Caco-2 (cell line): ENCODE results near the gene TEDDM1. TPM values are rescaled to one million over a fixed set of nuclear protein-coding genes. Genes with fewer than 3 reads are reported as not detected.

ENCODE experiments used
- BruUV-seq: library from RNA; stranded (reverse); fragments of 400-500 nt; replicated peaks from 2 replicates; lab custom pipeline; 2021; lab: Mats Ljungman, UMichigan
- CTCF ChIA-PET: fragments of 300-600 bp; sonication (Branson Sonifier 250); formaldehyde crosslinking; loops from one replicate; lab custom pipeline; 2022; ENCODE audit warnings: antibody characterized with exemption; lab: Charles Lee
- POLR2A ChIA-PET: fragments of 300-600 bp; sonication (Branson Sonifier 250); formaldehyde crosslinking; loops from one replicate; lab custom pipeline; 2022; ENCODE audit warnings: antibody characterized with exemption; lab: Charles Lee
- DNase-seq, 2 experiments: peaks; one replicate each; pipeline versions ENCODE4 v3.0.0 to v3.0.0-alpha.2; 2020 to 2022
- H3K27me3 ChIP-seq: replicated peaks from 2 replicates; pipeline ENCODE4 v1.6.0; 2011; ENCODE audit warnings: low read length; ENCODE audit not compliant: control insufficient read depth, insufficient read depth
- H3K36me3 ChIP-seq: 2 replicates; pipeline ENCODE4 v1.5.1; 2011; ENCODE audit warnings: low read length; ENCODE audit not compliant: control insufficient read depth, insufficient read depth
- H3K4me1 ChIP-seq: fragments of 250-450 bp; sonication (Bioruptor Pico); 2 replicates; pipeline ENCODE4 v1.5.1; 2020; ENCODE audit warnings: mild to moderate bottlenecking
- H3K4me3 ChIP-seq: 2 replicates; pipeline ENCODE4 v1.5.1; 2011; ENCODE audit warnings: low read depth, mild to moderate bottlenecking, control low read depth, low read length
- H3K9me3 ChIP-seq: fragments of 250-450 bp; sonication (Bioruptor Pico); 2 replicates; pipeline ENCODE4 v1.5.1; 2020; ENCODE audit warnings: mild to moderate bottlenecking, moderate library complexity
- H3K27ac Mint-ChIP-seq: one replicate; pipeline ENCODE4 v1.8.0; 2022; ENCODE audit warnings: mixed read lengths; ENCODE audit not compliant: unreplicated experiment
- H3K27me3 Mint-ChIP-seq: one replicate; pipeline ENCODE4 v1.8.0; 2022; ENCODE audit warnings: mixed read lengths; ENCODE audit not compliant: insufficient read depth, unreplicated experiment
- H3K36me3 Mint-ChIP-seq: one replicate; pipeline ENCODE4 v1.8.0; 2022; ENCODE audit warnings: mild to moderate bottlenecking, mixed read lengths; ENCODE audit not compliant: insufficient read depth, unreplicated experiment
- H3K4me1 Mint-ChIP-seq: one replicate; pipeline ENCODE4 v1.8.0; 2022; ENCODE audit warnings: low read depth, mixed read lengths; ENCODE audit not compliant: unreplicated experiment
- H3K4me3 Mint-ChIP-seq: one replicate; pipeline ENCODE4 v1.8.0; 2022; ENCODE audit warnings: mild to moderate bottlenecking, moderate library complexity, mixed read lengths; ENCODE audit not compliant: unreplicated experiment
- H3K9me3 Mint-ChIP-seq: one replicate; pipeline ENCODE4 v1.8.0; 2022; ENCODE audit warnings: mixed read lengths; ENCODE audit not compliant: unreplicated experiment
- intact Hi-C: fragments of 100-400 bp; cut with micrococcal nuclease; formaldehyde crosslinking; loops from one replicate; pipeline ENCODE4 v1.10.0; 2022; ENCODE audit not compliant: unreplicated experiment
- total RNA-seq: library from RNA; stranded (reverse); gene quantifications from 2 replicates; pipeline ENCODE4 v1.2.3, GENCODE V29; 2022
- TF ChIP-seq, protein P1 (sequence below), 2 experiments: fragments of 200-600 bp in 1 of 2; IDR thresholded peaks; 1 replicate in 1 of 2; 2 replicates in 1 of 2; pipeline versions ENCODE4 v1.5.1 to v1.8.0; 2011 to 2022; ENCODE audit warnings: antibody characterized with exemption in 1 of 2, control low read depth in 1 of 2, inconsistent platforms in 1 of 2, low read depth in 1 of 2, low read length in 1 of 2, mild to moderate bottlenecking in 1 of 2, moderate library complexity in 1 of 2; ENCODE audit not compliant: insufficient read depth in 1 of 2, severe bottlenecking in 1 of 2, unreplicated experiment in 1 of 2

The TEDDM1 gene
- total RNA-seq, 1 experiment from 2014 or later, result not detected

DNA sequence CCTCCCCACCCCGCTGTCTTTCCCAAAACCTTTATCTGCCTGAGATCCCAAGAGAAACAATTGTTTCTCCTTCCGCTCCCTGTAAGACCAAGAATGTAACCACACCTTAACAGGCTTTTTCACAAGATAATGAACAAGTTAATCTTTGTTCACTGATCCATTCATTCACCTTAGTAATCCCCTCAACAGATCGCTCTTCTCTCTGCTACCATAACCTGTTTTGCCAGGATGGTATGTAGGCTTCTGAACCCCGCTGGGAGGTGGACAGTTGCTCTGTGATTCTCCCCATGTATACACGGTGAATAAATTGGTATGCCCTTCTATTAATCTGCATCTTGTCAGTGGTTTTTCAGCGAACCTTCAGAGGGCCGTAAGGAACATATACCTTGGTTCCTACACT lies 30.8 kb upstream of the TEDDM1 start:
- BruUV-seq, result no TSS peak
- Histone ChIP-seq H3K4me3 (no peak overlapping the region), H3K36me3 (no peaks in the 10 kb centered on the region), H3K9me3 (no peaks in the 10 kb centered on the region), H3K4me1 (peaks cover 9% of the 10 kb centered on the region), H3K27me3 (no peaks in the 10 kb centered on the region)
- H3K4me3 Mint-ChIP-seq, result no peak overlapping the region
- peaks cover 13% of the 10 kb centered on the region for H3K9me3 Mint-ChIP-seq
- ChIA-PET POLR2A (no interaction called here), CTCF (no interaction called here)
- TF ChIP-seq, protein P1, sequence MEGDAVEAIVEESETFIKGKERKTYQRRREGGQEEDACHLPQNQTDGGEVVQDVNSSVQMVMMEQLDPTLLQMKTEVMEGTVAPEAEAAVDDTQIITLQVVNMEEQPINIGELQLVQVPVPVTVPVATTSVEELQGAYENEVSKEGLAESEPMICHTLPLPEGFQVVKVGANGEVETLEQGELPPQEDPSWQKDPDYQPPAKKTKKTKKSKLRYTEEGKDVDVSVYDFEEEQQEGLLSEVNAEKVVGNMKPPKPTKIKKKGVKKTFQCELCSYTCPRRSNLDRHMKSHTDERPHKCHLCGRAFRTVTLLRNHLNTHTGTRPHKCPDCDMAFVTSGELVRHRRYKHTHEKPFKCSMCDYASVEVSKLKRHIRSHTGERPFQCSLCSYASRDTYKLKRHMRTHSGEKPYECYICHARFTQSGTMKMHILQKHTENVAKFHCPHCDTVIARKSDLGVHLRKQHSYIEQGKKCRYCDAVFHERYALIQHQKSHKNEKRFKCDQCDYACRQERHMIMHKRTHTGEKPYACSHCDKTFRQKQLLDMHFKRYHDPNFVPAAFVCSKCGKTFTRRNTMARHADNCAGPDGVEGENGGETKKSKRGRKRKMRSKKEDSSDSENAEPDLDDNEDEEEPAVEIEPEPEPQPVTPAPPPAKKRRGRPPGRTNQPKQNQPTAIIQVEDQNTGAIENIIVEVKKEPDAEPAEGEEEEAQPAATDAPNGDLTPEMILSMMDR (IDR thresholded peaks at IDR 0.05; ENCODE audit: insufficient read depth in 1 of 2, low read depth in 1 of 2, low read length in 1 of 2, severe bottlenecking in 1 of 2, unreplicated experiment in 1 of 2), result no peak
- no peak for DNase-seq
- H3K4me1 Mint-ChIP-seq, result peaks cover 11% of the 10 kb centered on the region
- H3K36me3 Mint-ChIP-seq, result no peaks in the 10 kb centered on the region
- intact Hi-C loops, result no loop called here
- no peak overlapping the region for H3K27ac Mint-ChIP-seq
- no peaks in the 10 kb centered on the region for H3K27me3 Mint-ChIP-seq

DNA sequence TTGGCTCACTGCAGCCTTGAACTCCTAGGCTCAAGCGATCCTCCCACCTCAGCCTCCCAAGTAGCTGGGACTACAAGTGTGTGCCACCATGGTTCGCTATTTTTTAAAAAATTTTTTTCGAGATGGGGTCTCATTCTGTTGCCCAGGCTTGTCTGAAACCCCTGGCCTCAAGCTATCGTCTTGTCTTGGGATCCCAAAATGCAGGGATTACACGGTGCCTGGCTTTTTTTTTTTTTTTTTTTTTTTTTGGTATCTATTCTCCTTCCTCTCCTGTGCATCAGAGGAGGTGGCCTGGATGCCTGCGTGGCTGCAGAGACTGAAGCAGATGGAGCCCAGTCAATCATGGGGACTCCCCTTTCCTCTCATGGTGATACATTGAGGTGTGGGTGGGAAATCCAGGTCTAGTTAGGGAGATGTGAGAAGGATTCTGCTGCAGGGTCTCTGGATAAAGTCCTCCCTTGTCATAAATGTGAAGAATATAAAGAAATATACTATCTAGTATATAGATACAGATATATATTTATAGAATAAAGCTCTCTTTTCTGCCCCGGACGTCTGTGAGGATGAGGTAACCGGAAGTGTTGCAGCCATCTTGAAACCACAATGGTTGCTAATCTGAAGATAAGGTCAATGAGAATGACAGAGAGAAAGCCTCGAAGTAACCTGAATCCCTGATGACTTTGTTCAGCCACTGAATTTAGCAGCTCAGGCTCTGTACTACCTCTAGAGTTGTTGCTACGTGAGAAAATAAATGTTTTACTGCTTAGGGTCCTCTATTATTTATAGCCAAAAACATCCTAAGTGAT lies 30.0 kb upstream of the TEDDM1 start:
- no TSS peak for BruUV-seq
- peaks cover 13% of the 10 kb centered on the region for H3K9me3 Mint-ChIP-seq
- TF ChIP-seq, protein P1 (IDR thresholded peaks at IDR 0.05; ENCODE audit: insufficient read depth in 1 of 2, low read depth in 1 of 2, low read length in 1 of 2, severe bottlenecking in 1 of 2, unreplicated experiment in 1 of 2), result no peak
- H3K4me3 Mint-ChIP-seq, result no peak overlapping the region
- no peaks in the 10 kb centered on the region for H3K36me3 Mint-ChIP-seq
- intact Hi-C loops, result no loop called here
- no peak overlapping the region for H3K27ac Mint-ChIP-seq
- H3K4me3 ChIP-seq, result no peak overlapping the region
- no peaks in the 10 kb centered on the region for H3K36me3 ChIP-seq
- no peak for DNase-seq
- no peaks in the 10 kb centered on the region for H3K27me3 Mint-ChIP-seq
- peaks cover 9% of the 10 kb centered on the region for H3K4me1 ChIP-seq
- ChIA-PET POLR2A (no interaction called here), CTCF (no interaction called here)
- H3K9me3 ChIP-seq, result no peaks in the 10 kb centered on the region
- no peaks in the 10 kb centered on the region for H3K27me3 ChIP-seq
- H3K4me1 Mint-ChIP-seq, result peaks cover 11% of the 10 kb centered on the region

DNA sequence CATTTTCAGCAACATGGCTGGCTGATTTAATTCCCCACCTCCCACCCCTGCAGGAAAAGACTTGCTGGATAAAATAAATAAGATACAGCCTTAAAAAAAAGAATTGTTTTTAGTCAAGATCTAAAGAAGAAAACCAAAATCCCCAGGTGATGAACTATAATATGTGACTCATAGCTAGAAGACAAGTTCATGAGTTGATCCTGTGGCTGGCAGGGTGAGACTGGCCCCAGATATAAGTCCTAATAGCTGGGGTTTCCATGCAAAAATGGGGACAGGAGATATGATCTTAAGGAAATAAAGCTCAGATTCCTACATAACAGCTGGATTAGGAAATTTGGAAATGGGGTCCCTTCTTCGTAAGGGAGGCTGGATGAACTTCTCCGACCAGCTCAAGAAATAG lies 27.6 kb upstream of the TEDDM1 start:
- Mint-ChIP-seq H3K4me1 (peaks cover 11% of the 10 kb centered on the region), H3K4me3 (no peak overlapping the region), H3K9me3 (peaks cover 13% of the 10 kb centered on the region), H3K36me3 (no peaks in the 10 kb centered on the region), H3K27me3 (no peaks in the 10 kb centered on the region), H3K27ac (no peak overlapping the region)
- ChIA-PET CTCF (no interaction called here), POLR2A (no interaction called here)
- peaks cover 5% of the 10 kb centered on the region; the same call in 1 of the 2 replicates for H3K4me1 ChIP-seq
- intact Hi-C loops, result no loop called here
- no peaks in the 10 kb centered on the region for H3K36me3 ChIP-seq
- H3K4me3 ChIP-seq, result no peak overlapping the region
- H3K27me3 ChIP-seq, result no peaks in the 10 kb centered on the region
- no TSS peak for BruUV-seq
- DNase-seq, result no peak
- TF ChIP-seq, protein P1 (IDR thresholded peaks at IDR 0.05; ENCODE audit: insufficient read depth in 1 of 2, low read depth in 1 of 2, low read length in 1 of 2, severe bottlenecking in 1 of 2, unreplicated experiment in 1 of 2), result no peak
- H3K9me3 ChIP-seq, result no peaks in the 10 kb centered on the region
